ENCODE data around the gene NHLRC4. TPM values are rescaled to one million over a fixed set of nuclear protein-coding genes. Genes with fewer than 3 reads are reported as not detected.

Gene NHLRC4
- total RNA-seq, 2 donors from 2014 or later: 2.0 to 3.2 TPM

- H3K9me3 ChIP-seq: no peaks in the 10 kb centered on the region
- H3K36me3 ChIP-seq: no peaks in the 10 kb centered on the region
- TF ChIP-seq CTCF (IDR thresholded peaks at IDR 0.05): no peak
- H3K4me3 ChIP-seq: no peak overlapping the region
- no peaks in the 10 kb centered on the region for H3K4me1 ChIP-seq (ENCODE audit: control insufficient read depth in 1 of 2, low read depth in 2 of 2)
- H3K27me3 ChIP-seq (replicated peaks; ENCODE audit: insufficient read depth): no peaks in the 10 kb centered on the region
- no peak overlapping the region for H3K27ac ChIP-seq
- ATAC-seq (ENCODE audit: insufficient number of reproducible peaks, low FRiP score, low read depth) (no peak), DNase-seq (ENCODE audit: low spot score) (no peak)
These were observed 8.3 kb upstream of the NHLRC4 start for GRCh38 chr16:558298-559020.

GRCh38 chr16:559021-559380 lies 7.8 kb upstream of the NHLRC4 start:
- no peak overlapping the region for H3K27ac ChIP-seq
- TF ChIP-seq CTCF (IDR thresholded peaks at IDR 0.05): no peak
- H3K27me3 ChIP-seq (replicated peaks; ENCODE audit: insufficient read depth): no peaks in the 10 kb centered on the region
- DNase-seq (ENCODE audit: low spot score) (no peak), ATAC-seq (ENCODE audit: insufficient number of reproducible peaks, low FRiP score, low read depth) (no peak)
- no peaks in the 10 kb centered on the region for H3K4me1 ChIP-seq (ENCODE audit: control insufficient read depth in 1 of 2, low read depth in 2 of 2)
- no peak overlapping the region for H3K4me3 ChIP-seq
- no peaks in the 10 kb centered on the region for H3K9me3 ChIP-seq
- no peaks in the 10 kb centered on the region for H3K36me3 ChIP-seq

- no peaks in the 10 kb centered on the region for H3K36me3 ChIP-seq
- H3K4me1 ChIP-seq (ENCODE audit: control insufficient read depth in 1 of 2, low read depth in 2 of 2): no peaks in the 10 kb centered on the region
- no peak for TF ChIP-seq CTCF (IDR thresholded peaks at IDR 0.05)
- H3K4me3 ChIP-seq: no peak overlapping the region
- H3K9me3 ChIP-seq: no peaks in the 10 kb centered on the region
- H3K27me3 ChIP-seq (replicated peaks; ENCODE audit: insufficient read depth): no peaks in the 10 kb centered on the region
- no peak overlapping the region for H3K27ac ChIP-seq
- DNase-seq (ENCODE audit: low spot score) (no peak), ATAC-seq (ENCODE audit: insufficient number of reproducible peaks, low FRiP score, low read depth) (no peak)
These were observed 7.2 kb upstream of the NHLRC4 start for GRCh38 chr16:559411-560203.

DNA sequence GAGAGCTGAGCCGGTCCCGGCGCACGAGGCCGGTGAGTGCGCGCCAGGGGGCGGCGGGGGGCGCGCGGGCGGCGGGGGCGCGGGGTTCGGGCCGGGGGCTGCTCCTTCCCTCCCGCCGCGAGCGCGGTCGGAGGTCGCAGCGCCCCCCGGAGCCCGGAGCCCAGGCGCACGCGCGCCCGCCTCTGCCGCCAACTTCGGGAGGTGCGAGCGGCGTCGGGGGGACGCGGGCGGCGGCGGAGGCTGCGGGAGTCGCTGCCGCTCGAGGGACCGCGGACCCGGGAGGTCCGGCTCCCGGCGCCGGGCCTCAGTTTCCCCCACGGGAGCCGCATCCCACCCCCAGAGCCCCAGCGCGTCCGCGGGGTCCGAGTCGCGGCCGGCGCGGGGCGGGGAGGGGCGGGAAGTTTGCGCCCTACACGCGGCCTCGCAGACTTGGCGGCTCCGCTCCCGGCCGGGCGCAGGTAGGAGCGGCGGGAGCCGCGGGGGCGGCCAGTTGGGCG lies 6.6 kb upstream of the NHLRC4 start, which contains the start of gene PRR35:
Gene PRR35 (plus strand): TSS at position 191 of the 497 bp plus-strand sequence. CDS start 2,901 bp downstream, outside the sequence.
- H3K36me3 ChIP-seq: no peaks in the 10 kb centered on the region
- ATAC-seq (ENCODE audit: insufficient number of reproducible peaks, low FRiP score, low read depth) (no peak), DNase-seq (ENCODE audit: low spot score) (no peak)
- no peaks in the 10 kb centered on the region for H3K9me3 ChIP-seq
- H3K4me1 ChIP-seq (ENCODE audit: control insufficient read depth in 1 of 2, low read depth in 2 of 2): peaks cover 0 to under 1% of the 10 kb centered on the region in 2 donors
- H3K4me3 ChIP-seq: no peak within 1 kb of the TSS
- no peak for TF ChIP-seq CTCF (IDR thresholded peaks at IDR 0.05)
- H3K27me3 ChIP-seq (replicated peaks; ENCODE audit: insufficient read depth): no peaks in the 10 kb centered on the region
- H3K27ac ChIP-seq: no peak within 1 kb of the TSS

GRCh38 chr16:560701-561412 lies 5.9 kb upstream of the NHLRC4 start:
- no peaks in the 10 kb centered on the region for H3K36me3 ChIP-seq
- ATAC-seq (ENCODE audit: insufficient number of reproducible peaks, low FRiP score, low read depth) (no peak), DNase-seq (ENCODE audit: low spot score) (no peak)
- no peak for TF ChIP-seq CTCF (IDR thresholded peaks at IDR 0.05)
- H3K9me3 ChIP-seq: no peaks in the 10 kb centered on the region
- peaks cover under 1 to 6% of the 10 kb centered on the region in 2 donors for H3K4me1 ChIP-seq (ENCODE audit: control insufficient read depth in 1 of 2, low read depth in 2 of 2)
- no peaks in the 10 kb centered on the region for H3K27me3 ChIP-seq (replicated peaks; ENCODE audit: insufficient read depth)
- no peak overlapping the region for H3K27ac ChIP-seq
- no peak overlapping the region for H3K4me3 ChIP-seq

Data from thoracic aorta (tissue), 2 donors.